Measurements from ENCODE around the gene HOXC11. TPM values are rescaled to one million over a fixed set of nuclear protein-coding genes. Genes with fewer than 3 reads are reported as not detected.

HOXC11 gene
- total and polyA plus RNA-seq, 2 experiments from 2014 or later = not detected

- Histone ChIP-seq H3K4me2 (no peak overlapping the region), H3K27me3 (ENCODE audit: insufficient read depth) (peaks cover 100% of the 10 kb centered on the region), H3K9me2 (ENCODE audit: insufficient read depth) (no peaks in the 10 kb centered on the region), H3K79me2 (replicated peaks; ENCODE audit: insufficient read depth) (no peaks in the 10 kb centered on the region), H3K36me3 (ENCODE audit: insufficient read depth) (no peaks in the 10 kb centered on the region; the same call in 1 of the 2 replicates), H3K4me3 (no peak overlapping the region), H4K20me1 (replicated peaks; ENCODE audit: insufficient read depth) (peaks cover 59% of the 10 kb centered on the region), H3K4me1 (ENCODE audit: insufficient read depth) (peaks cover 17% of the 10 kb centered on the region), H3K27ac (ENCODE audit: low read depth) (no peak overlapping the region), H3F3A (replicated peaks; ENCODE audit: low read depth) (peaks cover 43% of the 10 kb centered on the region), H2AFZ (no peak overlapping the region)
- Mint-ChIP-seq H3K27ac (no peak overlapping the region), H3K4me3 (no peak overlapping the region), H3K36me3 (ENCODE audit: low read depth) (no peaks in the 10 kb centered on the region), H3K4me1 (peaks cover 17% of the 10 kb centered on the region), H3K9me3 (no peaks in the 10 kb centered on the region; the same call in 1 of the 3 replicates), H3K27me3 (ENCODE audit: insufficient read depth, low read depth, poor library complexity) (peaks cover 99% of the 10 kb centered on the region)
- TF ChIP-seq EZH2 (IDR thresholded peaks at IDR 0.05; ENCODE audit: low read depth, unreplicated experiment) (peak; percentile 15), CREB1 (CRISPR knock-in tag; IDR thresholded peaks at IDR 0.05; ENCODE audit: low read depth) (no peak), EZH2phosphoT487 (IDR thresholded peaks at IDR 0.05; ENCODE audit: unreplicated experiment) (peak; percentile 38), JUNB (IDR thresholded peaks at IDR 0.05; ENCODE audit: unreplicated experiment) (no peak)
- TF ChIP-seq, protein P1, sequence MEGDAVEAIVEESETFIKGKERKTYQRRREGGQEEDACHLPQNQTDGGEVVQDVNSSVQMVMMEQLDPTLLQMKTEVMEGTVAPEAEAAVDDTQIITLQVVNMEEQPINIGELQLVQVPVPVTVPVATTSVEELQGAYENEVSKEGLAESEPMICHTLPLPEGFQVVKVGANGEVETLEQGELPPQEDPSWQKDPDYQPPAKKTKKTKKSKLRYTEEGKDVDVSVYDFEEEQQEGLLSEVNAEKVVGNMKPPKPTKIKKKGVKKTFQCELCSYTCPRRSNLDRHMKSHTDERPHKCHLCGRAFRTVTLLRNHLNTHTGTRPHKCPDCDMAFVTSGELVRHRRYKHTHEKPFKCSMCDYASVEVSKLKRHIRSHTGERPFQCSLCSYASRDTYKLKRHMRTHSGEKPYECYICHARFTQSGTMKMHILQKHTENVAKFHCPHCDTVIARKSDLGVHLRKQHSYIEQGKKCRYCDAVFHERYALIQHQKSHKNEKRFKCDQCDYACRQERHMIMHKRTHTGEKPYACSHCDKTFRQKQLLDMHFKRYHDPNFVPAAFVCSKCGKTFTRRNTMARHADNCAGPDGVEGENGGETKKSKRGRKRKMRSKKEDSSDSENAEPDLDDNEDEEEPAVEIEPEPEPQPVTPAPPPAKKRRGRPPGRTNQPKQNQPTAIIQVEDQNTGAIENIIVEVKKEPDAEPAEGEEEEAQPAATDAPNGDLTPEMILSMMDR (conservative IDR thresholded peaks at IDR 0.05; ENCODE audit: low read depth in 2 of 2) = no peak
- TF ChIP-seq, protein P2, sequence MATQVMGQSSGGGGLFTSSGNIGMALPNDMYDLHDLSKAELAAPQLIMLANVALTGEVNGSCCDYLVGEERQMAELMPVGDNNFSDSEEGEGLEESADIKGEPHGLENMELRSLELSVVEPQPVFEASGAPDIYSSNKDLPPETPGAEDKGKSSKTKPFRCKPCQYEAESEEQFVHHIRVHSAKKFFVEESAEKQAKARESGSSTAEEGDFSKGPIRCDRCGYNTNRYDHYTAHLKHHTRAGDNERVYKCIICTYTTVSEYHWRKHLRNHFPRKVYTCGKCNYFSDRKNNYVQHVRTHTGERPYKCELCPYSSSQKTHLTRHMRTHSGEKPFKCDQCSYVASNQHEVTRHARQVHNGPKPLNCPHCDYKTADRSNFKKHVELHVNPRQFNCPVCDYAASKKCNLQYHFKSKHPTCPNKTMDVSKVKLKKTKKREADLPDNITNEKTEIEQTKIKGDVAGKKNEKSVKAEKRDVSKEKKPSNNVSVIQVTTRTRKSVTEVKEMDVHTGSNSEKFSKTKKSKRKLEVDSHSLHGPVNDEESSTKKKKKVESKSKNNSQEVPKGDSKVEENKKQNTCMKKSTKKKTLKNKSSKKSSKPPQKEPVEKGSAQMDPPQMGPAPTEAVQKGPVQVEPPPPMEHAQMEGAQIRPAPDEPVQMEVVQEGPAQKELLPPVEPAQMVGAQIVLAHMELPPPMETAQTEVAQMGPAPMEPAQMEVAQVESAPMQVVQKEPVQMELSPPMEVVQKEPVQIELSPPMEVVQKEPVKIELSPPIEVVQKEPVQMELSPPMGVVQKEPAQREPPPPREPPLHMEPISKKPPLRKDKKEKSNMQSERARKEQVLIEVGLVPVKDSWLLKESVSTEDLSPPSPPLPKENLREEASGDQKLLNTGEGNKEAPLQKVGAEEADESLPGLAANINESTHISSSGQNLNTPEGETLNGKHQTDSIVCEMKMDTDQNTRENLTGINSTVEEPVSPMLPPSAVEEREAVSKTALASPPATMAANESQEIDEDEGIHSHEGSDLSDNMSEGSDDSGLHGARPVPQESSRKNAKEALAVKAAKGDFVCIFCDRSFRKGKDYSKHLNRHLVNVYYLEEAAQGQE (IDR thresholded peaks at IDR 0.05; ENCODE audit: unreplicated experiment) = no peak
- DNase-seq (ENCODE audit: low spot score) = no peak
- no peak for ATAC-seq
Measured at GRCh38 chr12:53969588-53970259, 3.2 kb upstream of the HOXC11 start.

- TF ChIP-seq EZH2 (IDR thresholded peaks at IDR 0.05; ENCODE audit: low read depth, unreplicated experiment) = peak; percentile 77
- TF ChIP-seq ZNF114 (CRISPR knock-in tag; IDR thresholded peaks at IDR 0.05) = no peak
- H3K4me2 ChIP-seq = no peak overlapping the region
- peaks cover 38% of the 10 kb centered on the region for H3F3A ChIP-seq (replicated peaks; ENCODE audit: low read depth)
- Mint-ChIP-seq H3K36me3 (ENCODE audit: low read depth) (no peaks in the 10 kb centered on the region), H3K27ac (no peak overlapping the region), H3K4me1 (peaks cover 19% of the 10 kb centered on the region), H3K4me3 (no peak overlapping the region), H3K27me3 (ENCODE audit: insufficient read depth, low read depth, poor library complexity) (peaks cover 99% of the 10 kb centered on the region), H3K9me3 (no peaks in the 10 kb centered on the region; the same call in 1 of the 3 replicates)
- no peaks in the 10 kb centered on the region for H3K79me2 ChIP-seq (replicated peaks; ENCODE audit: insufficient read depth)
- H3K27me3 ChIP-seq (ENCODE audit: insufficient read depth) = peaks cover 100% of the 10 kb centered on the region
- peaks cover 52% of the 10 kb centered on the region for H4K20me1 ChIP-seq (replicated peaks; ENCODE audit: insufficient read depth)
- H3K4me3 ChIP-seq = no peak overlapping the region
- ATAC-seq (no peak), DNase-seq (ENCODE audit: low spot score) (no peak)
- H2AFZ ChIP-seq = no peak overlapping the region
- H3K36me3 ChIP-seq (ENCODE audit: insufficient read depth) = no peaks in the 10 kb centered on the region; the same call in 1 of the 2 replicates
- H3K27ac ChIP-seq (ENCODE audit: low read depth) = no peak overlapping the region
- peaks cover 14% of the 10 kb centered on the region for H3K4me1 ChIP-seq (ENCODE audit: insufficient read depth)
- H3K9me2 ChIP-seq (ENCODE audit: insufficient read depth) = no peaks in the 10 kb centered on the region
Measured at GRCh38 chr12:53970451-53970850, 2.5 kb upstream of the HOXC11 start.

Data from GM23338 (cell line).